Mesendoderm (in vitro differentiated cells): ENCODE data around the gene MPV17.

Source experiments
- DNase-seq: peaks from one replicate; pipeline ENCODE4 v3.0.0; 2013
- H2AK5ac ChIP-seq: 2 replicates; pipeline ENCODE4 v1.6.1; 2013; ENCODE audit warnings: low read length, inconsistent platforms
- H2BK120ac ChIP-seq: 2 replicates; pipeline ENCODE4 v1.6.1; 2013; ENCODE audit warnings: low read depth, mild to moderate bottlenecking, low read length, moderate library complexity, mixed read lengths
- H2BK15ac ChIP-seq: replicated peaks from 2 replicates; pipeline ENCODE4 v1.6.1; 2013; ENCODE audit warnings: low read depth, mild to moderate bottlenecking, moderate library complexity
- H2BK5ac ChIP-seq: 2 replicates; pipeline ENCODE4 v1.6.1; 2013; ENCODE audit warnings: low read length, inconsistent platforms
- H3K18ac ChIP-seq: 2 replicates; pipeline ENCODE4 v1.6.1; 2013; ENCODE audit warnings: mild to moderate bottlenecking, low read length, mixed read lengths
- H3K23ac ChIP-seq: one replicate; pipeline ENCODE4 v1.6.1; 2013; ENCODE audit warnings: low read length
- H3K27ac ChIP-seq: 2 replicates; pipeline ENCODE4 v1.5.1; 2013; ENCODE audit warnings: low read depth, mild to moderate bottlenecking, inconsistent platforms, low read length, moderate library complexity
- H3K27me3 ChIP-seq: 2 replicates; pipeline ENCODE4 v1.6.1; 2013; ENCODE audit warnings: low read length, control low read depth, mild to moderate bottlenecking, inconsistent platforms; ENCODE audit not compliant: insufficient read depth, poor library complexity
- H3K36me3 ChIP-seq: 2 replicates; pipeline ENCODE4 v1.6.1; 2013; ENCODE audit warnings: low read length, inconsistent platforms; ENCODE audit not compliant: control insufficient read depth, insufficient read depth
- H3K4ac ChIP-seq: one replicate; pipeline ENCODE4 v1.6.1; 2013; ENCODE audit warnings: low read depth, mild to moderate bottlenecking, low read length, moderate library complexity
- H3K4me1 ChIP-seq: 2 replicates; pipeline ENCODE4 v1.6.1; 2013; ENCODE audit warnings: low read depth, low read length, inconsistent platforms; ENCODE audit not compliant: control insufficient read depth
- H3K4me2 ChIP-seq: 2 replicates; pipeline ENCODE4 v1.6.1; 2013; ENCODE audit warnings: low read length
- H3K4me3 ChIP-seq: 2 replicates; pipeline ENCODE4 v1.5.1; 2013; ENCODE audit warnings: mild to moderate bottlenecking, low read length
- H3K56ac ChIP-seq: one replicate; pipeline ENCODE4 v1.6.1; 2013; ENCODE audit warnings: low read length
- H3K79me1 ChIP-seq: 2 replicates; pipeline ENCODE4 v1.6.1; 2013; ENCODE audit warnings: low read length, inconsistent platforms
- H3K79me2 ChIP-seq: 2 replicates; pipeline ENCODE4 v1.6.1; 2013; ENCODE audit warnings: mild to moderate bottlenecking, low read length; ENCODE audit not compliant: control insufficient read depth, insufficient read depth
- H3K9ac ChIP-seq: 2 replicates; pipeline ENCODE4 v1.6.1; 2013; ENCODE audit warnings: low read length, inconsistent platforms
- H4K5ac ChIP-seq: one replicate; pipeline ENCODE4 v1.6.1; 2013; ENCODE audit warnings: low read length
- H4K8ac ChIP-seq: one replicate; pipeline ENCODE4 v1.6.1; 2013; ENCODE audit warnings: low read depth, mild to moderate bottlenecking, control low read depth, low read length, moderate library complexity
- WGBS: extraction: QIAGEN DNeasy Blood & Tissue Kit; methylation state at CpG from one replicate; pipeline ENCODE4 v1.1.7; 2013; ENCODE audit warnings: low lambda C conversion rate, missing lambda C conversion rate; ENCODE audit not compliant: insufficient coverage; ENCODE audit errors: extremely low coverage; 5-methylcytosine and 5-hydroxymethylcytosine counted together

MPV17 gene

GRCh38 chr2:27336173-27336572 lies 13.3 kb upstream of the MPV17 start:
- H3K4me1 ChIP-seq, result no peaks in the 10 kb centered on the region
- H2BK5ac ChIP-seq, result no peak overlapping the region
- WGBS, result no CpG with 5 or more reads among the region's 7 CpGs
- H3K36me3 ChIP-seq, result peaks cover 17% of the 10 kb centered on the region
- no peaks in the 10 kb centered on the region for H3K27me3 ChIP-seq
- no peak overlapping the region for H4K8ac ChIP-seq
- no peak overlapping the region for H3K23ac ChIP-seq
- H3K4me3 ChIP-seq, result no peak overlapping the region
- no peak overlapping the region for H3K4me2 ChIP-seq
- H3K9ac ChIP-seq, result no peak overlapping the region
- no peak overlapping the region for H4K5ac ChIP-seq
- H3K27ac ChIP-seq, result no peak overlapping the region
- no peak overlapping the region for H3K18ac ChIP-seq
- no peak overlapping the region for H2BK15ac ChIP-seq
- no peak overlapping the region for H3K4ac ChIP-seq
- no peaks in the 10 kb centered on the region for H3K79me2 ChIP-seq
- H3K79me1 ChIP-seq, result no peaks in the 10 kb centered on the region
- no peak overlapping the region for H2AK5ac ChIP-seq
- no peak overlapping the region for H2BK120ac ChIP-seq
- H3K56ac ChIP-seq, result no peak overlapping the region
- no peak for DNase-seq

- no CpG with 5 or more reads among the region's 3 CpGs for WGBS
- Histone ChIP-seq H3K23ac (no peak overlapping the region), H2BK5ac (no peak overlapping the region), H3K4me3 (no peak overlapping the region), H3K27ac (no peak overlapping the region), H2AK5ac (no peak overlapping the region), H3K18ac (no peak overlapping the region), H4K8ac (no peak overlapping the region), H3K4me2 (no peak overlapping the region), H3K79me1 (no peaks in the 10 kb centered on the region), H3K4ac (no peak overlapping the region), H3K4me1 (no peaks in the 10 kb centered on the region), H2BK15ac (no peak overlapping the region), H3K56ac (no peak overlapping the region), H3K36me3 (peaks cover 17% of the 10 kb centered on the region), H3K27me3 (no peaks in the 10 kb centered on the region), H2BK120ac (no peak overlapping the region), H3K79me2 (no peaks in the 10 kb centered on the region), H4K5ac (no peak overlapping the region), H3K9ac (no peak overlapping the region)
- no peak for DNase-seq
These were observed 12.4 kb upstream of the MPV17 start for GRCh38 chr2:27335311-27335710.

GRCh38 chr2:27324720-27325119 lies 1.8 kb upstream of the MPV17 start:
- H3K79me2 ChIP-seq, result no peaks in the 10 kb centered on the region
- no peak overlapping the region for H3K4me3 ChIP-seq
- peaks cover 6% of the 10 kb centered on the region for H3K4me1 ChIP-seq
- no peak overlapping the region for H4K5ac ChIP-seq
- no peak overlapping the region for H2BK120ac ChIP-seq
- no peak overlapping the region for H2BK15ac ChIP-seq
- H3K4me2 ChIP-seq, result no peak overlapping the region
- peaks cover 14% of the 10 kb centered on the region for H3K36me3 ChIP-seq
- no peak overlapping the region for H3K23ac ChIP-seq
- no peak overlapping the region for H4K8ac ChIP-seq
- H3K18ac ChIP-seq, result no peak overlapping the region
- no peak overlapping the region for H3K56ac ChIP-seq
- no peak overlapping the region for H2AK5ac ChIP-seq
- no peak overlapping the region for H3K27ac ChIP-seq
- no peak overlapping the region for H3K4ac ChIP-seq
- H3K79me1 ChIP-seq, result peaks cover 6% of the 10 kb centered on the region
- H3K9ac ChIP-seq, result no peak overlapping the region
- H2BK5ac ChIP-seq, result no peak overlapping the region
- WGBS, result no CpG with 5 or more reads among the region's 5 CpGs
- H3K27me3 ChIP-seq, result no peaks in the 10 kb centered on the region
- DNase-seq, result no peak

GRCh38 chr2:27323596-27324285 lies 844 bp upstream of the MPV17 start:
- no CpG with 5 or more reads among the region's 5 CpGs for WGBS
- no peak overlapping the region for H2BK120ac ChIP-seq

GRCh38 chr2:27322301-27322765 lies 564 bp downstream of the MPV17 start:
- Histone ChIP-seq H2BK5ac (no peak overlapping the region), H3K27ac (no peak overlapping the region), H3K4ac (peak overlapping the region; percentile 28), H3K79me2 (no peaks in the 10 kb centered on the region), H3K56ac (peak overlapping the region; percentile 99), H3K79me1 (peaks cover 6% of the 10 kb centered on the region), H3K4me2 (peak overlapping the region; percentile 100), H3K18ac (no peak overlapping the region), H3K4me3 (peak overlapping the region; percentile 88), H2BK15ac (no peak overlapping the region), H3K4me1 (peaks cover 6% of the 10 kb centered on the region), H2AK5ac (peak overlapping the region; percentile 88), H4K8ac (no peak overlapping the region), H3K23ac (peak overlapping the region; percentile 97), H4K5ac (peak overlapping the region; percentile 33), H3K36me3 (peaks cover 6% of the 10 kb centered on the region), H3K9ac (peak overlapping the region; percentile 99), H3K27me3 (no peaks in the 10 kb centered on the region), H2BK120ac (no peak overlapping the region)
- peak; percentile 46 for DNase-seq
- WGBS, result no CpG with 5 or more reads among the region's 10 CpGs

More at GRCh38 chr2:27323596-27324285, 844 bp upstream of the MPV17 start:
- Histone ChIP-seq H3K36me3 (peaks cover 7% of the 10 kb centered on the region), H3K9ac (peak overlapping the region; percentile 99), H3K4ac (no peak overlapping the region), H3K79me2 (no peaks in the 10 kb centered on the region), H3K18ac (no peak overlapping the region), H2BK15ac (no peak overlapping the region), H2AK5ac (peak overlapping the region; percentile 88), H3K27me3 (no peaks in the 10 kb centered on the region), H3K56ac (peak overlapping the region; percentile 99), H4K8ac (peak overlapping the region; percentile 78), H3K4me1 (peaks cover 6% of the 10 kb centered on the region), H2BK5ac (peak overlapping the region; percentile 78), H3K79me1 (peaks cover 6% of the 10 kb centered on the region), H4K5ac (peak overlapping the region; percentile 91), H3K23ac (no peak overlapping the region), H3K4me3 (peak overlapping the region; percentile 97), H3K27ac (peak overlapping the region; percentile 70), H3K4me2 (peak overlapping the region; percentile 99)
- DNase-seq, result peak; percentile 8
